SK-N-MC (cell line): ENCODE data around the gene LIMS4.
"Not testable (repeated sequence)": the region's sequence is repeated elsewhere in the genome, so short reads cannot be mapped to it uniquely, and the experiment has no call there.

Experiments used
- DNase-seq: peaks from one replicate; pipeline ENCODE4 v3.0.0-alpha.2; 2011; ENCODE audit warnings: low read depth, low spot score
- H3K27ac ChIP-seq: fragments of 200-600 bp; sonication (generic); 2 replicates; pipeline ENCODE4 v1.5.1; 2016; ENCODE audit warnings: mixed run types
- H3K36me3 ChIP-seq: fragments of 200-600 bp; sonication (generic); 2 replicates; pipeline ENCODE4 v1.6.1; 2017; ENCODE audit warnings: antibody characterized with exemption, low read length, mixed read lengths; ENCODE audit not compliant: insufficient read depth
- H3K4me3 ChIP-seq: fragments of 200-600 bp; sonication (generic); 2 replicates; pipeline ENCODE4 v1.5.1; 2016
- H3K9ac ChIP-seq: fragments of 200-600 bp; sonication (generic); 2 replicates; pipeline ENCODE4 v1.8.0; 2017; ENCODE audit warnings: mixed run types, mixed read lengths; ENCODE audit not compliant: insufficient read length
- H3K9me3 ChIP-seq: fragments of 200-600 bp; sonication (generic); 2 replicates; pipeline ENCODE4 v1.6.1; 2017; ENCODE audit warnings: low read depth, mild to moderate bottlenecking, antibody characterized with exemption, low read length, moderate library complexity, mixed read lengths

LIMS4 gene

GRCh38 chr2:110423574-110423962 lies 49.0 kb downstream of the LIMS4 start:
- not testable (repeated sequence) for DNase-seq, H3K36me3 ChIP-seq, H3K4me3 ChIP-seq, H3K9me3 ChIP-seq, H3K9ac ChIP-seq, H3K27ac ChIP-seq

GRCh38 chr2:110422852-110423573 lies 49.6 kb downstream of the LIMS4 start:
- H3K9me3 ChIP-seq, DNase-seq, H3K9ac ChIP-seq, H3K4me3 ChIP-seq, H3K27ac ChIP-seq, H3K36me3 ChIP-seq: not testable (repeated sequence)

- not testable (repeated sequence) for DNase-seq, H3K36me3 ChIP-seq, H3K9me3 ChIP-seq
Observed at GRCh38 chr2:110420641-110421354, 51.8 kb downstream of the LIMS4 start.

GRCh38 chr2:110407142-110407541 lies 65.5 kb downstream of the LIMS4 start:
- not testable (repeated sequence) for H3K9ac ChIP-seq, H3K36me3 ChIP-seq, H3K9me3 ChIP-seq, DNase-seq, H3K27ac ChIP-seq, H3K4me3 ChIP-seq

More at GRCh38 chr2:110420641-110421354, 51.8 kb downstream of the LIMS4 start:
- H3K9ac ChIP-seq, H3K27ac ChIP-seq, H3K4me3 ChIP-seq: not testable (repeated sequence)

GRCh38 chr2:110404988-110405387 lies 67.6 kb downstream of the LIMS4 start:
- not testable (repeated sequence) for H3K36me3 ChIP-seq, DNase-seq

GRCh38 chr2:110404246-110404645 lies 68.4 kb downstream of the LIMS4 start:
- H3K9me3 ChIP-seq, H3K4me3 ChIP-seq, H3K27ac ChIP-seq, H3K36me3 ChIP-seq, H3K9ac ChIP-seq, DNase-seq: not testable (repeated sequence)

More at GRCh38 chr2:110404988-110405387, 67.6 kb downstream of the LIMS4 start:
- not testable (repeated sequence) for H3K27ac ChIP-seq, H3K9me3 ChIP-seq, H3K9ac ChIP-seq, H3K4me3 ChIP-seq

GRCh38 chr2:110401001-110401618 lies 71.5 kb downstream of the LIMS4 start:
- H3K27ac ChIP-seq, H3K4me3 ChIP-seq, H3K9ac ChIP-seq, DNase-seq, H3K36me3 ChIP-seq, H3K9me3 ChIP-seq: not testable (repeated sequence)

GRCh38 chr2:110399378-110399777 lies 73.2 kb downstream of the LIMS4 start:
- not testable (repeated sequence) for H3K4me3 ChIP-seq, DNase-seq, H3K36me3 ChIP-seq, H3K9ac ChIP-seq, H3K9me3 ChIP-seq, H3K27ac ChIP-seq

- not testable (repeated sequence) for H3K9ac ChIP-seq, DNase-seq, H3K9me3 ChIP-seq, H3K27ac ChIP-seq, H3K4me3 ChIP-seq, H3K36me3 ChIP-seq
Observed at GRCh38 chr2:110395990-110396389, 76.6 kb downstream of the LIMS4 start.
